NCI-H460 (cell line): Measurements from ENCODE around the gene CHFR. TPM values are rescaled to one million over a fixed set of nuclear protein-coding genes. Genes with fewer than 3 reads are reported as not detected.
"Not testable (repeated sequence)": the region's sequence is repeated elsewhere in the genome, so short reads cannot be mapped to it uniquely, and the experiment has no call there.

ENCODE experiments used
- DNase-seq: peaks from one replicate; pipeline ENCODE4 v3.0.0-alpha.2; 2016; ENCODE audit warnings: low read depth; ENCODE audit errors: extremely low read depth
- total RNA-seq: library from RNA; depleted of rRNA; stranded (reverse); fragments of >200 nt; shearing (Covaris generic); gene quantifications from 2 replicates; pipeline ENCODE4 v1.2.3, GENCODE V29; 2014

The CHFR gene
- total RNA-seq, 1 experiment from 2014 or later: 20.7 TPM

- DNase-seq: no peak
Measured at GRCh38 chr12:132814232-132814631, 73.2 kb downstream of the CHFR start.

- DNase-seq: no peak
Measured at GRCh38 chr12:132813443-132813842, 74.0 kb downstream of the CHFR start.

GRCh38 chr12:132812631-132813305 lies 74.6 kb downstream of the CHFR start:
- no peak for DNase-seq

- peak; percentile 33 for DNase-seq
Measured at GRCh38 chr12:132809391-132809790, 78.0 kb downstream of the CHFR start.

- DNase-seq: no peak
Measured at GRCh38 chr12:132807295-132808092, 79.9 kb downstream of the CHFR start.

- DNase-seq: no peak
Measured at GRCh38 chr12:132806857-132807256, 80.5 kb downstream of the CHFR start.

GRCh38 chr12:132804426-132804861 lies 83.0 kb downstream of the CHFR start:
- no peak for DNase-seq

GRCh38 chr12:132803888-132804287 lies 83.5 kb downstream of the CHFR start:
- no peak for DNase-seq

GRCh38 chr12:132803125-132803524 lies 84.3 kb downstream of the CHFR start:
- no peak for DNase-seq

- DNase-seq: no peak
Measured at GRCh38 chr12:132801741-132802140, 85.7 kb downstream of the CHFR start.

GRCh38 chr12:132798836-132799235 lies 88.6 kb downstream of the CHFR start:
- DNase-seq: no peak

- DNase-seq: no peak
Measured at GRCh38 chr12:132797820-132798570, 89.4 kb downstream of the CHFR start.

- DNase-seq: no peak
Measured at GRCh38 chr12:132795847-132796246, 91.6 kb downstream of the CHFR start.

GRCh38 chr12:132791940-132792339 lies 95.5 kb downstream of the CHFR start:
- DNase-seq: not testable (repeated sequence)

- DNase-seq: no peak
Measured at GRCh38 chr12:132789099-132789471, 98.3 kb downstream of the CHFR start.

- no peak for DNase-seq
Measured at GRCh38 chr12:132788375-132789098, 98.9 kb downstream of the CHFR start.

GRCh38 chr12:132787877-132788276 lies 99.5 kb downstream of the CHFR start:
- DNase-seq: no peak

GRCh38 chr12:132786192-132786591 lies 101.2 kb downstream of the CHFR start:
- no peak for DNase-seq

GRCh38 chr12:132784580-132784979 lies 102.8 kb downstream of the CHFR start:
- DNase-seq: no peak

GRCh38 chr12:132783917-132784531 lies 103.4 kb downstream of the CHFR start:
- no peak for DNase-seq
